ENCODE measurements around the gene NECTIN1. TPM values are rescaled to one million over a fixed set of nuclear protein-coding genes. Genes with fewer than 3 reads are reported as not detected.

Gene NECTIN1
- total RNA-seq, 1 donor, result 12.7 TPM

GRCh38 chr11:119755356-119756071 lies 26.5 kb upstream of the NECTIN1 start:
- DNase-seq (ENCODE audit: low read depth in 2 of 3, low spot score in 2 of 3), result no peak

- no peak for DNase-seq (ENCODE audit: low read depth in 2 of 3, low spot score in 2 of 3)
These were observed 25.8 kb upstream of the NECTIN1 start for GRCh38 chr11:119754656-119755355.

GRCh38 chr11:119754199-119754598 lies 25.2 kb upstream of the NECTIN1 start:
- DNase-seq (ENCODE audit: low read depth in 2 of 3, low spot score in 2 of 3), result no peak

- DNase-seq (ENCODE audit: low read depth in 2 of 3, low spot score in 2 of 3), result no peak
These were observed 23.9 kb upstream of the NECTIN1 start for GRCh38 chr11:119752946-119753345.

DNA sequence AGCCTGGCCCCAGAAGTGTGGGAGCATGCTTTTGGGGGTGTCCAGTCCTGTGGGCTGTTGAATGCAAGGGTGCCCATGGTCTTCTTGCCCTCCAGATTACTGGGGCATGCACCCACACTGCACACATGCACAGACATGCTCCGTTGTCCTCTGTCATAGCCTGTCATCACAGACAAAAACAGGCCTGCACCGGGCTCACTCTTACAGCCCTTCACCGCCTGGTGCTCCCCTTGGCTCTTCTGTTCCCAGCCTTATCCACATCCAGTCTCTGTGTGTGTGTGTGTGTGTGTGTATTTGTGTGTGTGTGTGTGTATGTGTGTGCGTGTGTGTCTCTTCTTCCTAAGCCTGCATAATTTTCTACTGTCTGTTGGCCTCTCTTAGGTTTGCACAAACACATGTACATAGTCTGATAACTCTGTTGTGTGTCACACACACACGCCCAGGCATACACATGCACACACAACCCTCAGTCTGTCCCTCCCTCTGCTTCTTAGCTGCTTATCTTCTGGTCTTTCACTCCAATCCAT lies 23.4 kb upstream of the NECTIN1 start:
- DNase-seq (ENCODE audit: low read depth in 2 of 3, low spot score in 2 of 3), result no peak

- no peak for DNase-seq (ENCODE audit: low read depth in 2 of 3, low spot score in 2 of 3)
These were observed 21.1 kb upstream of the NECTIN1 start for GRCh38 chr11:119750056-119750455.

GRCh38 chr11:119749006-119749565 lies 20.1 kb upstream of the NECTIN1 start:
- no peak for DNase-seq (ENCODE audit: low read depth in 2 of 3, low spot score in 2 of 3)

DNA sequence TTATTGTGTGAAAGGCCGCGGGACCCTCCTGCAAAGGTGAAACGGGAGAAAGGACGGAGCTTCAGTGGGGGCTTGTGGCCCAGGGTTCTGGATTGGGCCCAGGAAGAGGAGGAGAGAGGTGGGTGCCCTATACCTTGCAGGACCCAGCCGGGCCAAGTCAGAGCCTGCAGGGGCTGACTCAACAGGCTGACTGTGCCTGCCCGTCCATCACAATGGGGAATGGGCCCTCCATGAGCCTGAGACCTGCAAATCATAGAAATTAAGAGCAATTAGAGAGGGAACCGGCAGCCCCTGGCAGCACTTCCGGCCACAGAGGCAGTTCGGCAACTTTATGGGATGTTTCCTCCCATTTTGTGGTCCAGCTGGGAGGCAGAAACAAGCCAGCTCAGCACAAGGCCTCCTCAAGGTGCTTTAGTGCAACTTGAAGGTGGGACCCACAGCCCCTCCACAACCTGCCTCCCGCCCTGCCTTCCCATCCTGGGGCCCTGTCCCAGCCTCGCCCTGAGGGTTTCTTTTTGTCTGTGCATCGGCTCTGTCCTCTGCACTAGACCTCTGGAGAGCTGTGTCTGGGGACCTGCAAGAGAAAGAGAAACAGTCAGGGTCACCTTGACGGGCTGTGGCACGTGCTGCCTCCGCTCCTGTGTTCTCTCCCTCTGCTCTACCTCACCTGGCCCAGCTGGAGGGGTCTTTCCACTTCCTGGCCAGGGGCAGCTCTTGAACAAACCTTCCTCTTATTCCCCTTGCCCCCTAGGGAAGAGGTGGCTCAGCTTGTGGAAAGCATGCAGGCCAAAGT lies 19.1 kb upstream of the NECTIN1 start:
- DNase-seq (ENCODE audit: low read depth in 2 of 3, low spot score in 2 of 3), result no peak

DNA sequence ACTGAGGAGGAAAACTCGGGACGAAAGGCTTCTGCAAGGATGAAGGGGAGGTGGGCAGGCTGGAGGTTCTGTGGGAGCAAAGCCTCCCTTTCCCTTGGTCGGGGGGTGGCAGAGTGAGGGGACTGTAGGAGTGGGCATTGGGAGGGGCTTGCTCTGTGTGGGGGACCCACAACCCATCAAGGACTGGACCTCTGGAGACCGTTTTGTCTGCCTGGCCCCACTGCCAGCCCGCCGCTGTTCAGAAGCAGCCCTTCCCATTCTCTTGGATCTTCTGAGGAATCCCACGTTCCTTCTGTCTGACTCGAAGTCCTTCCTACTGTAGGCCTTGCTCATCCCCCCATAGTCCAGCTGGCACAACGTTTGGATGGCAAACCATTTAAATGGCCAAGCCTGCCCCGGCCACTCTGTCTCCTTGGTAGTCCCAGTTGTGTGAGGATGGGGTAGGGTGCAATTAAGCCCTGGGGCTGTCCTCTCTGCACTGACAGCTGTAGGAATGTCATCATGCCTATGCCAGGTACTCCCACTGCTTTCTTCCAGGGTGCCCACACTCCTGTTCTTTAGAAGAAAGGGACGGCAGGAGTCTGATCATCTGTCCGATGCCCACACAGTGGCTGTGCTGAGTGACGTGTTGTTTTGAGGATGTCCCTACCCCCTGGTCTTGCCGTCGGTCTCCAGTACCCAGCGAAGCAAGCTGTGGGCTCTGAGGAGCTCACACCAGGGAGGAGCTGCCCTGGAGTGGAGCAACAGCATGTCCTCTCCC lies 17.0 kb upstream of the NECTIN1 start:
- DNase-seq (ENCODE audit: low read depth in 2 of 3, low spot score in 2 of 3), result no peak

GRCh38 chr11:119745112-119745511 lies 16.1 kb upstream of the NECTIN1 start:
- no peak for DNase-seq (ENCODE audit: low read depth in 2 of 3, low spot score in 2 of 3)

GRCh38 chr11:119744577-119744976 lies 15.6 kb upstream of the NECTIN1 start:
- no peak for DNase-seq (ENCODE audit: low read depth in 2 of 3, low spot score in 2 of 3)

DNA sequence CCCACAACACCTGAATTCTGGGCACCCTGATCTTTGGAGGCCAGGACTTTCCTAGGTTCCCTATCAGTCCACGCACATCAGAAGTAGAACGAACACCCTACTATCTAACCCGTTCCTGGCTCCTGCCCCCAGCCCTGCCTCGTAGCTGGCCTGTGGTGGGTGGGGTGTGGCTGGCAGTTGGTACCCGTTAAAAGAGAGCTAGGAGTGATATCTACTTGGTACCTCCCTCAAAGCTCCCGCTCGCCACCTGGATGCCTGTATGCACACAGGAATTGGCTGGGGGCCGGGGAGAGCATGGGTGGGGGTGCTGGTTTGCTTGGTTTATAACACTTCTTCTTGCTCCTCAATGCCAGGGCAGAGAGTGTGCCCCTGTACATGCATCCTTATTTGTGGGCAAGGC lies 14.0 kb upstream of the NECTIN1 start:
- DNase-seq (ENCODE audit: low read depth in 2 of 3, low spot score in 2 of 3), result no peak

GRCh38 chr11:119742263-119742861 lies 13.4 kb upstream of the NECTIN1 start:
- peak in 2 of 3 donors; percentile 63 to 68 for DNase-seq (ENCODE audit: low read depth in 2 of 3, low spot score in 2 of 3)

- DNase-seq (ENCODE audit: low read depth in 2 of 3, low spot score in 2 of 3), result peak in 2 of 3 donors; percentile 35 to 60
These were observed 12.6 kb upstream of the NECTIN1 start for GRCh38 chr11:119741369-119742262.

- DNase-seq (ENCODE audit: low read depth in 2 of 3, low spot score in 2 of 3), result no peak
These were observed 11.0 kb upstream of the NECTIN1 start for GRCh38 chr11:119739975-119740374.

DNA sequence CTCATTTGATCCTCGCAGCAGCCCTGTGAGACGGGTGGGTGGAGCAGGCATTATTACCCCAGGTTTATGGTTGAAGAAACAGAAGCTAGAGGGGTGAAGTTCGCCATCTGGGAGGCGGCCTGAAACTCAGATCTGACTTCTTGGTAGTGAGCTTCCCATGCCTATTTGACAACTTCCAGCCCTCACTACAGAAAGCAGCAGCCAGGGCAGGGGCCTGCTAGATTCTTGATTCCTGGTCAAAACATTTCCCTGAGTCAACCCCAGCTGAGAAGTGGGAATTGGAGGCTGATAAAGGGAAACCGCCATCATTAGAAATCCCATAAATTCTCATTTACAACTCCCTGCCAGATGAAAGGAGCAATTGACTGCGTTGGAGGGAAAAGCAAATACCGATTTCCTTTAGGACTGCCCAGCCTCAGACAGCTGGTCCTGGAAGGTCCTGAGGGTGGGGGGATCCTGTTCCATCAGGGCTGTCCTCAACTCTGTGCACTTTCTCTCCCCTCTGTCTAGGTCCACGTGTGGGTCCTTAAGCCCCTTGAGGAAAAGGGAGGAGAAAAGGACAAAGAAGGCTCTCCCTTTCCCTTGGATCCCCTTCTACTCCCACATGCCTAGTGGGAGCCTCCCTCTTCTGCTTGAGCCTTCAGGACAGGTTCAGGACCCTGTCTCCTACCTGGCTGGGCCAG lies 10.2 kb upstream of the NECTIN1 start:
- DNase-seq (ENCODE audit: low read depth in 2 of 3, low spot score in 2 of 3), result no peak

- no peak for DNase-seq (ENCODE audit: low read depth in 2 of 3, low spot score in 2 of 3)
These were observed 9.0 kb upstream of the NECTIN1 start for GRCh38 chr11:119738059-119738439.

DNA sequence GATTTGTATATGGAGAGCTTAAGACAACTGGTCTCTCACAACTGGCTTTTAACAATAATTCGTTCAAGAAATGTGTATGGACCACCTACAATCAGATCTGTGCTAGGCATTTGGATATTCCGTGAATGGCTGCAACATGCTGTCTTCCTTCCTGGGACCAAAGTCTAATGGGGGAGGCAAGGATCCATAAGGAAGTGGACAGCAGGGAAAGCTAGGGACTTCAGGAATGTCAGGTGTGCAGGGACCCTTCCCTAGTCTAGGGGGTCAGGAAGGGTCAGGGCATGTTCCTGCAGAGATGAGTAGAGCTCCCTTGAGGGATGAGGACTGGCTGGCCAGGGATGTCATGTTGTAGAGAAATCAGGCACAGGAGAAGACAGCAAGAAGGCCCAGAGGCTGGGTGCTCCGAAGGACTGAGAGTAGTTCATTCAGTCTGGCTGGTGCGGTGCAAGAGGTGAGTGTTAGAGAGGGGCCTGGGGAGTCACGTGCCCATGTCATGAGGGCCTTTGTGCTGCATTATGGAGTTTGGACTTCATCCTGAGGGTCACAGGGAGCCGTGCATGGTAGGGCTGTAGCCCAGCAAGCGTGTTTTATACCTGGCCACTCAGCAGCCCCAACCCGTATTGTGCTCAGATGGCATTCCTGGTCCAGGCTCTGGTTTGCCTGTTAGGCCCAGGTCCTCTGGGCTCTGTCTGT lies 8.5 kb upstream of the NECTIN1 start:
- no peak for DNase-seq (ENCODE audit: low read depth in 2 of 3, low spot score in 2 of 3)
